Right ventricle myocardium superior (tissue), 1 donor: ENCODE measurements around the gene MAK. TPM values are rescaled to one million over a fixed set of nuclear protein-coding genes. Genes with fewer than 3 reads are reported as not detected.
"Not testable (repeated sequence)": the region's sequence is repeated elsewhere in the genome, so short reads cannot be mapped to it uniquely, and the experiment has no call there.

ENCODE experiments used
- ATAC-seq: fragments of 200-7000 bp; cut with Tn5 transposase; one replicate; pipeline ENCODE4 v1.9.1; 2020; ENCODE audit warnings: mild to moderate bottlenecking; ENCODE audit not compliant: poor library complexity
- DNase-seq: peaks from one replicate; pipeline ENCODE4 v3.0.0-alpha.2; 2020
- intact Hi-C: fragments of 100-400 bp; cut with DNase I; formaldehyde crosslinking; loops from one replicate; pipeline ENCODE4 v1.11.2; 2022
- total RNA-seq: library from RNA; stranded (reverse); fragmentation: NEBNext Ultra II Directional; extraction: Animal tissue kit (Norgen Biotek cat#: 25700); gene quantifications from one replicate; pipeline ENCODE4 v1.2.1, GENCODE V29; 2021
- donor health status: DM: no; HTN: yes; CAD: no; lungs with severe emphysema.

MAK gene
- total RNA-seq, 1 donor from 2014 or later: not detected

- intact Hi-C loops: no loop called here
- ATAC-seq (no peak), DNase-seq (no peak)
Observed at GRCh38 chr6:10746915-10747250, 91.5 kb downstream of the MAK start.

GRCh38 chr6:10745116-10745515 lies 93.2 kb downstream of the MAK start:
- intact Hi-C loops: no loop called here
- ATAC-seq (no peak), DNase-seq (no peak)

GRCh38 chr6:10743515-10743914 lies 94.8 kb downstream of the MAK start:
- DNase-seq (no peak), ATAC-seq (no peak)
- intact Hi-C loops: no loop called here

- intact Hi-C loops: no loop called here
- no peak for DNase-seq
- ATAC-seq: no peak
Observed at GRCh38 chr6:10742251-10742650, 96.1 kb downstream of the MAK start.

- ATAC-seq, DNase-seq, intact Hi-C loops: not testable (repeated sequence)
Observed at GRCh38 chr6:10741643-10742042, 96.7 kb downstream of the MAK start.

- intact Hi-C loops: no loop called here
- no peak for ATAC-seq
Observed at GRCh38 chr6:10740061-10740460, 98.3 kb downstream of the MAK start.

GRCh38 chr6:10736731-10737130 lies 101.6 kb downstream of the MAK start:
- DNase-seq: no peak
- intact Hi-C loops: no loop called here
- ATAC-seq: no peak

More at GRCh38 chr6:10740061-10740460, 98.3 kb downstream of the MAK start:
- DNase-seq: no peak

GRCh38 chr6:10733863-10734262 lies 104.5 kb downstream of the MAK start:
- intact Hi-C loops: no loop called here
- no peak for DNase-seq
- no peak for ATAC-seq

- ATAC-seq (no peak), DNase-seq (no peak)
- intact Hi-C loops: no loop called here
Observed at GRCh38 chr6:10733151-10733715, 105.1 kb downstream of the MAK start.

- ATAC-seq: peak; percentile 33
Observed at GRCh38 chr6:10730254-10730653, 108.1 kb downstream of the MAK start.

GRCh38 chr6:10725716-10726115 lies 112.6 kb downstream of the MAK start:
- no peak for DNase-seq
- intact Hi-C loops: no loop called here
- no peak for ATAC-seq

More at GRCh38 chr6:10730254-10730653, 108.1 kb downstream of the MAK start:
- no peak for DNase-seq
- intact Hi-C loops: no loop called here

- ATAC-seq (no peak), DNase-seq (no peak)
- intact Hi-C loops: no loop called here
Observed at GRCh38 chr6:10725044-10725443, 113.3 kb downstream of the MAK start.

- DNase-seq: no peak
- intact Hi-C loops: no loop called here
- peak; percentile 0 for ATAC-seq
Observed at GRCh38 chr6:10723567-10723881, 114.8 kb downstream of the MAK start.

GRCh38 chr6:10722820-10723566 lies 115.3 kb downstream of the MAK start, which contains the start of gene TMEM14C:
Gene TMEM14C (plus strand): TSS chr6:10723070. CDS start chr6:10724614, 1,544 bp downstream.
- intact Hi-C loops: no loop called here
- DNase-seq (peak; percentile 100), ATAC-seq (peak; percentile 99)

GRCh38 chr6:10722570-10722819 lies 115.8 kb downstream of the MAK start:
- DNase-seq: no peak
- intact Hi-C loops: no loop called here
- ATAC-seq: no peak

- no peak for DNase-seq
- ATAC-seq: no peak
- intact Hi-C loops: no loop called here
Observed at GRCh38 chr6:10721850-10722569, 116.3 kb downstream of the MAK start.

- intact Hi-C loops, ATAC-seq: not testable (repeated sequence)
Observed at GRCh38 chr6:10720960-10721849, 117.1 kb downstream of the MAK start.

GRCh38 chr6:10720265-10720959 lies 117.9 kb downstream of the MAK start:
- DNase-seq (peak; percentile 80), ATAC-seq (peak; percentile 9)
- intact Hi-C loops: no loop called here

More at GRCh38 chr6:10720960-10721849, 117.1 kb downstream of the MAK start:
- not testable (repeated sequence) for DNase-seq

GRCh38 chr6:10719964-10720264 lies 118.4 kb downstream of the MAK start:
- ATAC-seq (no peak), DNase-seq (peak; percentile 69)
- intact Hi-C loops: no loop called here
